H9 (cell line): ENCODE results near the gene ASGR1. TPM values are rescaled to one million over a fixed set of nuclear protein-coding genes. Genes with fewer than 3 reads are reported as not detected.

Experiments used
- DNase-seq: peaks from one replicate; pipeline ENCODE4 v3.0.0-alpha.2; 2017
- H2AFZ ChIP-seq: one replicate; pipeline ENCODE4 v1.6.1; 2013; ENCODE audit warnings: mild to moderate bottlenecking, low read length, control low read depth, moderate library complexity
- H2AK5ac ChIP-seq: 2 replicates; pipeline ENCODE4 v1.6.1; 2013; ENCODE audit warnings: low read length, control low read depth, mixed read lengths; ENCODE audit not compliant: insufficient read length
- H2BK120ac ChIP-seq: one replicate; pipeline ENCODE4 v1.6.1; 2013; ENCODE audit warnings: low read depth, mild to moderate bottlenecking, low read length, control low read depth, inconsistent platforms; ENCODE audit not compliant: poor library complexity, severe bottlenecking
- H2BK12ac ChIP-seq: 2 replicates; pipeline ENCODE4 v1.6.1; 2013; ENCODE audit warnings: low read length, control low read depth, mixed read lengths, low read depth; ENCODE audit not compliant: insufficient read length
- H2BK15ac ChIP-seq: 2 replicates; pipeline ENCODE4 v1.6.1; 2013; ENCODE audit warnings: low read depth, low read length, control low read depth
- H2BK20ac ChIP-seq: one replicate; pipeline ENCODE4 v1.6.1; 2013; ENCODE audit warnings: low read depth, mild to moderate bottlenecking, low read length, control low read depth, inconsistent platforms; ENCODE audit not compliant: poor library complexity, severe bottlenecking
- H2BK5ac ChIP-seq: 2 replicates; pipeline ENCODE4 v1.6.1; 2013; ENCODE audit warnings: low read length, control low read depth, mixed read lengths; ENCODE audit not compliant: insufficient read length
- H3K14ac ChIP-seq: 2 replicates; pipeline ENCODE4 v1.6.1; 2013; ENCODE audit warnings: low read length, control low read depth; ENCODE audit not compliant: insufficient read depth
- H3K18ac ChIP-seq: 2 replicates; pipeline ENCODE4 v1.6.1; 2013; ENCODE audit warnings: low read depth, mild to moderate bottlenecking, mixed read lengths, low read length, control low read depth; ENCODE audit not compliant: insufficient read length
- H3K23ac ChIP-seq: 2 replicates; pipeline ENCODE4 v1.6.1; 2013; ENCODE audit warnings: low read length, control low read depth, mixed read lengths, low read depth; ENCODE audit not compliant: insufficient read length
- H3K23me2 ChIP-seq: 2 replicates; pipeline ENCODE4 v1.6.1; 2013; ENCODE audit warnings: low read depth, mild to moderate bottlenecking, mixed read lengths, low read length, control low read depth; ENCODE audit not compliant: insufficient read length, poor library complexity, severe bottlenecking
- H3K27ac ChIP-seq: 2 replicates; pipeline ENCODE4 v1.5.1; 2013; ENCODE audit warnings: low read length, control low read depth, mixed read lengths, low read depth; ENCODE audit not compliant: insufficient read length
- H3K27me3 ChIP-seq: 2 replicates; pipeline ENCODE4 v1.6.1; 2013; ENCODE audit warnings: low read length, control low read depth, inconsistent platforms; ENCODE audit not compliant: insufficient read depth
- H3K4ac ChIP-seq: 2 replicates; pipeline ENCODE4 v1.6.1; 2013; ENCODE audit warnings: low read depth, mild to moderate bottlenecking, control low read depth, inconsistent platforms, low read length, moderate library complexity
- H3K4me1 ChIP-seq: 2 replicates; pipeline ENCODE4 v1.6.1; 2013; ENCODE audit warnings: low read length, control low read depth, inconsistent platforms; ENCODE audit not compliant: insufficient read depth
- H3K4me2 ChIP-seq: 2 replicates; pipeline ENCODE4 v1.6.1; 2013; ENCODE audit warnings: low read length, control low read depth, mixed read lengths; ENCODE audit not compliant: insufficient read length, insufficient read depth
- H3K56ac ChIP-seq: 2 replicates; pipeline ENCODE4 v1.6.1; 2013; ENCODE audit warnings: low read depth, mild to moderate bottlenecking, mixed read lengths, low read length, control low read depth; ENCODE audit not compliant: insufficient read length
- H3K79me1 ChIP-seq: 2 replicates; pipeline ENCODE4 v1.6.1; 2013; ENCODE audit warnings: low read depth, mild to moderate bottlenecking, moderate library complexity, low read length, control low read depth, inconsistent platforms; ENCODE audit not compliant: insufficient read depth, poor library complexity, severe bottlenecking
- H3K79me2 ChIP-seq: 2 replicates; pipeline ENCODE4 v1.6.1; 2013; ENCODE audit warnings: low read length, control low read depth, inconsistent platforms; ENCODE audit not compliant: insufficient read depth
- H3K9ac ChIP-seq: 2 replicates; pipeline ENCODE4 v1.6.1; 2013; ENCODE audit warnings: low read length, control low read depth, mixed read lengths; ENCODE audit not compliant: insufficient read length; ENCODE audit errors: extremely low read depth
- H3K9me3 ChIP-seq: one replicate; pipeline ENCODE4 v1.6.1; 2013; ENCODE audit warnings: low read depth, low read length, inconsistent platforms; ENCODE audit not compliant: control insufficient read depth
- H3T11ph ChIP-seq: one replicate; pipeline ENCODE4 v1.6.1; 2013; ENCODE audit warnings: mild to moderate bottlenecking, low read length, control low read depth, inconsistent platforms
- H4K20me1 ChIP-seq: one replicate; pipeline ENCODE4 v1.6.1; 2013; ENCODE audit not compliant: control insufficient read depth, insufficient read length, insufficient read depth
- H4K5ac ChIP-seq: 2 replicates; pipeline ENCODE4 v1.6.1; 2013; ENCODE audit warnings: low read depth, mild to moderate bottlenecking, mixed read lengths, low read length, control low read depth; ENCODE audit not compliant: insufficient read length
- H4K8ac ChIP-seq: replicated peaks from 2 replicates; pipeline ENCODE4 v1.6.1; 2013; ENCODE audit warnings: low read length, control low read depth, mixed read lengths, low read depth; ENCODE audit not compliant: insufficient read length
- H4K91ac ChIP-seq: 2 replicates; pipeline ENCODE4 v1.6.1; 2013; ENCODE audit warnings: low read depth, mild to moderate bottlenecking, moderate library complexity, mixed read lengths, low read length, control low read depth; ENCODE audit not compliant: insufficient read length
- H3K27ac Mint-ChIP-seq, 3 experiments: 2 replicates in 2 of 3; 3 replicates in 1 of 3; pipeline ENCODE4 v1.8.0; 2020 to 2021; ENCODE audit warnings: mixed read lengths in 3 of 3, mild to moderate bottlenecking in 1 of 3, moderate library complexity in 1 of 3
- H3K27me3 Mint-ChIP-seq: 2 replicates; pipeline ENCODE4 v1.8.0; 2021; ENCODE audit warnings: low read depth, mild to moderate bottlenecking, moderate library complexity, mixed read lengths
- H3K36me3 Mint-ChIP-seq, 3 experiments: 2 replicates in 2 of 3; 3 replicates in 1 of 3; pipeline ENCODE4 v1.8.0; 2020 to 2021; ENCODE audit warnings: low read depth in 3 of 3, mixed read lengths in 3 of 3; ENCODE audit not compliant: insufficient read depth in 1 of 3
- H3K4me1 Mint-ChIP-seq, 2 experiments: 2 replicates each; pipeline ENCODE4 v1.8.0; 2020; ENCODE audit warnings: mixed read lengths in 2 of 2
- H3K4me3 Mint-ChIP-seq, 2 experiments: 2 replicates in 1 of 2; 3 replicates in 1 of 2; pipeline ENCODE4 v1.8.0; 2020 to 2021; ENCODE audit warnings: mild to moderate bottlenecking in 2 of 2, mixed read lengths in 2 of 2, moderate library complexity in 1 of 2
- H3K9me3 Mint-ChIP-seq, 2 experiments: 2 replicates in 1 of 2; 3 replicates in 1 of 2; pipeline ENCODE4 v1.8.0; 2020; ENCODE audit warnings: mild to moderate bottlenecking in 2 of 2, mixed read lengths in 2 of 2, moderate library complexity in 1 of 2
- WGBS: extraction: QIAGEN DNeasy Blood & Tissue Kit; methylation state at CpG from one replicate; pipeline ENCODE4 v1.1.7; 2013; ENCODE audit warnings: missing lambda C conversion rate, low lambda C conversion rate, mixed read lengths; ENCODE audit not compliant: insufficient read length; ENCODE audit errors: extremely low coverage; 5-methylcytosine and 5-hydroxymethylcytosine counted together
- total RNA-seq: library from RNA; stranded (reverse); gene quantifications from 2 replicates; pipeline ENCODE4 v1.2.1, GENCODE V29; 2021
- TF ChIP-seq, protein P1 (sequence below): fragments of 200-600 bp; sonication (generic); conservative IDR thresholded peaks from 3 replicates; pipeline ENCODE4 v1.8.0; 2021; ENCODE audit warnings: antibody characterized with exemption, mild to moderate bottlenecking

ASGR1 gene
- total RNA-seq, 1 experiment from 2014 or later, result 5.9 TPM

DNA sequence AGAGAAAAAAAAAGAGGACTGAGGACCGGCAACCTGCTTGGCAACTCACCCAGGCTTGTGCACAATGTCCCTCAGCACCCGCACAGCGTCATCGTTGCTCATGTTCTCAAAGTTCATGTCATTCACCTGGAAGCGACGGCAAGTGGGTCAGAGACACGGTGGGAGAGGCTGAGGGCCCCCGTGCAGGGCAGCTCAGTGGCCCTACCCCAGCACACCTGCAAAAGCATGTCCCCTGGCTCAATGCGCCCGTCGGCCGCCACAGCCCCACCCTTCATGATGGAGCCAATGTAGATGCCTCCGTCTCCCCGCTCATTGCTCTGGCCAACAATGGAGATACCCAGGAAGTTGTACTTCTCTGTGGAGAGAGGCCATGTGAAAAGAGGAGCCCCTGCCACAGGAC, 49.8 kb upstream of the ASGR1 start:
- Histone ChIP-seq H3K23ac (no peak overlapping the region), H3K4me1 (no peaks in the 10 kb centered on the region), H3K14ac (no peak overlapping the region), H3K4me2 (no peak overlapping the region), H2AK5ac (no peak overlapping the region), H3K23me2 (peaks cover 3% of the 10 kb centered on the region), H4K8ac (no peak overlapping the region), H3K4ac (no peak overlapping the region), H3K18ac (no peak overlapping the region), H2BK5ac (no peak overlapping the region), H3K27ac (no peak overlapping the region), H2BK20ac (no peak overlapping the region), H3K9me3 (no peaks in the 10 kb centered on the region), H4K5ac (no peak overlapping the region), H2BK12ac (no peak overlapping the region), H2BK120ac (no peak overlapping the region), H3K79me2 (peaks cover 15% of the 10 kb centered on the region; the same call in 1 of the 2 replicates), H2AFZ (no peak overlapping the region), H3K79me1 (peaks cover 13% of the 10 kb centered on the region), H3K56ac (no peak overlapping the region), H3K27me3 (no peaks in the 10 kb centered on the region), H4K91ac (no peak overlapping the region), H2BK15ac (no peak overlapping the region), H3K9ac (no peak overlapping the region), H3T11ph (no peak overlapping the region), H4K20me1 (no peaks in the 10 kb centered on the region)
- Mint-ChIP-seq H3K27me3 (no peaks in the 10 kb centered on the region), H3K9me3 (no peaks in the 10 kb centered on the region), H3K4me1 (peaks cover 16 to 18% of the 10 kb centered on the region in 2 experiments), H3K36me3 (peaks cover 37 to 72% (median 66%) of the 10 kb centered on the region in 3 experiments; a peak in 6 of 7 replicates), H3K27ac (0 out of 7 replicates have a peak overlapping the region, but pooled peaks of 1 of the 3 experiments have one; percentile 40), H3K4me3 (no peak overlapping the region; a peak in 1 of 5 replicates)
- WGBS, result no CpG with 5 or more reads among the region's 14 CpGs
- TF ChIP-seq, protein P1, sequence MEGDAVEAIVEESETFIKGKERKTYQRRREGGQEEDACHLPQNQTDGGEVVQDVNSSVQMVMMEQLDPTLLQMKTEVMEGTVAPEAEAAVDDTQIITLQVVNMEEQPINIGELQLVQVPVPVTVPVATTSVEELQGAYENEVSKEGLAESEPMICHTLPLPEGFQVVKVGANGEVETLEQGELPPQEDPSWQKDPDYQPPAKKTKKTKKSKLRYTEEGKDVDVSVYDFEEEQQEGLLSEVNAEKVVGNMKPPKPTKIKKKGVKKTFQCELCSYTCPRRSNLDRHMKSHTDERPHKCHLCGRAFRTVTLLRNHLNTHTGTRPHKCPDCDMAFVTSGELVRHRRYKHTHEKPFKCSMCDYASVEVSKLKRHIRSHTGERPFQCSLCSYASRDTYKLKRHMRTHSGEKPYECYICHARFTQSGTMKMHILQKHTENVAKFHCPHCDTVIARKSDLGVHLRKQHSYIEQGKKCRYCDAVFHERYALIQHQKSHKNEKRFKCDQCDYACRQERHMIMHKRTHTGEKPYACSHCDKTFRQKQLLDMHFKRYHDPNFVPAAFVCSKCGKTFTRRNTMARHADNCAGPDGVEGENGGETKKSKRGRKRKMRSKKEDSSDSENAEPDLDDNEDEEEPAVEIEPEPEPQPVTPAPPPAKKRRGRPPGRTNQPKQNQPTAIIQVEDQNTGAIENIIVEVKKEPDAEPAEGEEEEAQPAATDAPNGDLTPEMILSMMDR, result no peak
- DNase-seq, result no peak
